H1 (cell line): Measurements from ENCODE around the gene SLC26A1. TPM values are rescaled to one million over a fixed set of nuclear protein-coding genes. Genes with fewer than 3 reads are reported as not detected.
A peak's percentile ranks its signal among the peaks of the same experiment; 100 is the strongest.

ENCODE experiments used
- CTCF ChIA-PET: fragments of 300-600 bp; sonication (Branson Sonifier 250); formaldehyde crosslinking; loops from one replicate; lab custom pipeline; 2021; ENCODE audit not compliant: partially characterized antibody; lab: Charles Lee
- POLR2A ChIA-PET: fragments of 300-600 bp; sonication (Branson Sonifier 250); formaldehyde crosslinking; loops from one replicate; lab custom pipeline; 2021; ENCODE audit warnings: inconsistent platforms; ENCODE audit not compliant: partially characterized antibody; lab: Charles Lee
- DNase-seq, 2 experiments: peaks; one replicate each; pipeline versions ENCODE4 v3.0.0 to v3.0.0-alpha.2; 2010 to 2022; ENCODE audit warnings: low spot score in 2 of 2, low read depth in 1 of 2, mixed read lengths in 1 of 2
- FAIRE-seq: peaks from 2 replicates; lab custom pipeline; 2011; peaks lifted over from hg19 to GRCh38; lab: Jason Lieb, UNC
- H2AFZ ChIP-seq: 2 replicates; pipeline ENCODE4 v1.8.1; 2012; ENCODE audit warnings: low read length, inconsistent platforms
- H2AK5ac ChIP-seq: 2 replicates; pipeline ENCODE4 v1.6.1; 2013; ENCODE audit warnings: low read depth, low read length
- H2BK120ac ChIP-seq: replicated peaks from 2 replicates; pipeline ENCODE3; 2013; ENCODE audit warnings: low read depth, low read length, inconsistent platforms
- H2BK12ac ChIP-seq: 2 replicates; pipeline ENCODE4 v1.6.1; 2013; ENCODE audit warnings: low read depth, low read length
- H2BK15ac ChIP-seq: 2 replicates; pipeline ENCODE4 v1.6.1; 2013; ENCODE audit warnings: low read length
- H2BK20ac ChIP-seq: 2 replicates; pipeline ENCODE4 v1.6.1; 2013; ENCODE audit warnings: low read length
- H2BK5ac ChIP-seq: 2 replicates; pipeline ENCODE4 v1.6.1; 2013; ENCODE audit warnings: low read depth, low read length
- H3K14ac ChIP-seq: 2 replicates; pipeline ENCODE4 v1.6.1; 2013; ENCODE audit warnings: inconsistent platforms; ENCODE audit not compliant: insufficient read length
- H3K18ac ChIP-seq: 2 replicates; pipeline ENCODE4 v1.6.1; 2013; ENCODE audit warnings: low read length; ENCODE audit errors: extremely low read depth
- H3K23ac ChIP-seq: 2 replicates; pipeline ENCODE4 v1.6.1; 2013; ENCODE audit warnings: inconsistent platforms; ENCODE audit not compliant: insufficient read length
- H3K23me2 ChIP-seq: 2 replicates; pipeline ENCODE4 v1.6.1; 2013; ENCODE audit warnings: low read depth, low read length
- H3K27ac ChIP-seq: 2 replicates; pipeline ENCODE4 v1.6.1; 2011; ENCODE audit warnings: low read depth, low read length, inconsistent platforms
- H3K27me3 ChIP-seq, 4 experiments: replicated peaks in 1 of 4; 1 replicate in 1 of 4; 2 replicates in 3 of 4; pipeline versions ENCODE4 v1.6.1 to v1.8.1; 2011 to 2013; ENCODE audit warnings: low read length in 3 of 4, mild to moderate bottlenecking in 3 of 4, inconsistent platforms in 2 of 4, mixed read lengths in 2 of 4, moderate library complexity in 1 of 4; ENCODE audit not compliant: control insufficient read depth in 3 of 4, insufficient read depth in 3 of 4; ENCODE audit errors: extremely low read depth in 1 of 4
- H3K36me3 ChIP-seq, 4 experiments: 2 replicates each; pipeline versions ENCODE4 v1.6.1 to v1.8.1; 2011 to 2013; ENCODE audit warnings: mild to moderate bottlenecking in 4 of 4, low read length in 3 of 4, moderate library complexity in 2 of 4, control low read depth in 1 of 4, inconsistent platforms in 1 of 4; ENCODE audit not compliant: insufficient read depth in 4 of 4, control insufficient read depth in 2 of 4
- H3K4ac ChIP-seq: replicated peaks from 2 replicates; pipeline ENCODE3; 2013; ENCODE audit warnings: low read length, low read depth, mixed read lengths, inconsistent platforms; ENCODE audit not compliant: insufficient read length
- H3K4me1 ChIP-seq, 4 experiments: replicated peaks in 1 of 4; 1 replicate in 1 of 4; 2 replicates in 3 of 4; pipeline versions ENCODE4 v1.6.1 to v1.8.1; 2011 to 2013; ENCODE audit warnings: low read length in 3 of 4, inconsistent platforms in 2 of 4, mixed read lengths in 1 of 4; ENCODE audit not compliant: insufficient read depth in 4 of 4, control insufficient read depth in 3 of 4
- H3K4me2 ChIP-seq, 2 experiments: 2 replicates each; pipeline versions ENCODE4 v1.6.1 to v1.8.1; 2011 to 2013; ENCODE audit warnings: low read depth in 2 of 2, low read length in 2 of 2, control low read depth in 1 of 2, inconsistent platforms in 1 of 2, mild to moderate bottlenecking in 1 of 2; ENCODE audit not compliant: insufficient read depth in 1 of 2
- H3K4me3 ChIP-seq, 4 experiments: fragments of 200-600, 300-600 bp in 1 of 4; sonication (generic), shearing (Covaris generic), sonication (Bioruptor Twin) in 1 of 4; 2 replicates each; pipeline versions ENCODE4 v1.5.1 to v1.8.1; 2011 to 2016; ENCODE audit warnings: low read length in 4 of 4, low read depth in 3 of 4, control low read depth in 2 of 4, inconsistent platforms in 2 of 4, mild to moderate bottlenecking in 2 of 4, mixed read lengths in 1 of 4, moderate library complexity in 1 of 4; ENCODE audit not compliant: insufficient read depth in 2 of 4; ENCODE audit errors: extremely low read depth in 1 of 4
- H3K56ac ChIP-seq: replicated peaks from 2 replicates; pipeline ENCODE3; 2013; ENCODE audit warnings: low read depth, mild to moderate bottlenecking, mixed read lengths, low read length, inconsistent platforms; ENCODE audit not compliant: insufficient read length
- H3K79me1 ChIP-seq: 2 replicates; pipeline ENCODE4 v1.6.1; 2013; ENCODE audit warnings: low read depth, low read length, control low read depth
- H3K79me2 ChIP-seq, 2 experiments: 2 replicates each; pipeline versions ENCODE4 v1.6.1 to v1.8.1; 2012 to 2013; ENCODE audit warnings: low read length in 2 of 2, mild to moderate bottlenecking in 2 of 2, inconsistent platforms in 1 of 2; ENCODE audit not compliant: insufficient read depth in 2 of 2, control insufficient read depth in 1 of 2
- H3K9ac ChIP-seq, 4 experiments: replicated peaks in 1 of 4; 1 replicate in 1 of 4; 2 replicates in 3 of 4; pipeline versions ENCODE4 v1.6.1 to v1.8.1; 2011 to 2013; ENCODE audit warnings: low read depth in 3 of 4, low read length in 3 of 4, control low read depth in 2 of 4, mild to moderate bottlenecking in 2 of 4, moderate library complexity in 2 of 4, inconsistent platforms in 1 of 4; ENCODE audit errors: extremely low read depth in 1 of 4
- H3K9me3 ChIP-seq, 2 experiments: 2 replicates each; pipeline versions ENCODE4 v1.6.1 to v1.8.1; 2012 to 2013; ENCODE audit warnings: mild to moderate bottlenecking in 2 of 2, moderate library complexity in 2 of 2, control low read depth in 1 of 2, inconsistent platforms in 1 of 2, low read depth in 1 of 2, low read length in 1 of 2, mixed read lengths in 1 of 2; ENCODE audit not compliant: insufficient read depth in 2 of 2
- H4K20me1 ChIP-seq, 2 experiments: replicated peaks in 1 of 2; 2 replicates each; pipeline versions ENCODE3 to v1.8.1; 2011 to 2013; ENCODE audit warnings: inconsistent platforms in 2 of 2, low read length in 2 of 2, mild to moderate bottlenecking in 1 of 2; ENCODE audit not compliant: insufficient read depth in 2 of 2, control insufficient read depth in 1 of 2
- H4K5ac ChIP-seq: 2 replicates; pipeline ENCODE4 v1.6.1; 2013; ENCODE audit warnings: low read length, low read depth, mixed read lengths, inconsistent platforms; ENCODE audit not compliant: insufficient read length
- H4K8ac ChIP-seq: 2 replicates; pipeline ENCODE4 v1.8.0; 2013; ENCODE audit warnings: mild to moderate bottlenecking, moderate library complexity, low read length, inconsistent platforms; ENCODE audit not compliant: insufficient read depth; ENCODE audit errors: extremely low read depth
- H4K91ac ChIP-seq: replicated peaks from 2 replicates; pipeline ENCODE3; 2013; ENCODE audit warnings: low read length, mixed read lengths, inconsistent platforms; ENCODE audit not compliant: insufficient read length
- JUND ChIP-seq: IDR thresholded peaks from 2 replicates; pipeline ENCODE4 v1.6.1; 2011; ENCODE audit warnings: mild to moderate bottlenecking, improper control_type of control experiment, low read length
- WGBS, 2 experiments: shearing (Covaris generic) in 1 of 2; methylation state at CpG; one replicate each; pipeline versions ENCODE4 v1.1.6 to v1.1.7; 2013 to 2015; ENCODE audit warnings: low lambda C conversion rate in 2 of 2, mixed read lengths in 2 of 2, inconsistent platforms in 1 of 2, low coverage in 1 of 2, missing lambda C conversion rate in 1 of 2; ENCODE audit not compliant: insufficient replicate concordance in 2 of 2, insufficient coverage in 1 of 2, insufficient read length in 1 of 2; ENCODE audit errors: extremely low coverage in 1 of 2, missing lambda C conversion rate in 1 of 2; 5-methylcytosine and 5-hydroxymethylcytosine counted together
- polyA plus RNA-seq, 7 experiments: library from polyadenylated mRNA; depleted of rRNA in 3 of 7; stranded (reverse) in 5 of 7; unstranded in 2 of 7; fragments of >200 nt in 5 of 7; fragments of 200-250 nt in 2 of 7; gene quantifications; 1 replicate in 5 of 7; 2 replicates in 1 of 7; 4 replicates in 1 of 7; pipeline versions ENCODE4 v1.2.1 to v1.2.3, GENCODE V29; 2011 to 2013; ENCODE audit warnings: missing spikeins in 2 of 7, mixed read lengths in 2 of 7
- total RNA-seq: library from RNA; stranded (reverse); fragmentation: NEBNext Ultra II Directional; extraction: Animal tissue kit (Norgen Biotek cat#: 25700); gene quantifications from 2 replicates; pipeline ENCODE4 v1.2.1, GENCODE V29; 2021

The SLC26A1 gene
- total and polyA plus RNA-seq, 2 of the 8 experiments (the other 6 are each of a cell fraction or from before 2014, with no cell fraction given): 0.11 TPM; not detected in 1

- Histone ChIP-seq H3K4me2 (no peak overlapping the region), H4K8ac (no peak overlapping the region)
These were observed 22.2 kb downstream of the SLC26A1 start for GRCh38 chr4:970854-971520.

More at GRCh38 chr4:970854-971520, 22.2 kb downstream of the SLC26A1 start:
- H3K79me1 ChIP-seq: no peaks in the 10 kb centered on the region
- H4K5ac ChIP-seq: no peak overlapping the region
- no peaks in the 10 kb centered on the region for H3K79me2 ChIP-seq
- H3K56ac ChIP-seq: no peak overlapping the region
- H3K9me3 ChIP-seq: peaks cover 5 to 11% of the 10 kb centered on the region in 2 experiments; a peak in 1 of 4 replicates
- H4K91ac ChIP-seq: no peak overlapping the region
- 89% methylated on average over 16 of the region's 17 CpGs; no CpG with 5 or more reads in 1 of the 2 experiments for WGBS, 2 experiments
- 0 out of 2 replicates have a peak overlapping the region, but pooled peaks have one; percentile 15 for H2AK5ac ChIP-seq
- H2BK20ac ChIP-seq: no peak overlapping the region
- no peak overlapping the region for H2BK15ac ChIP-seq
- no peak overlapping the region for H3K4me3 ChIP-seq
- CTCF ChIA-PET: interaction anchor here (0.9 to 1.1 kb wide), 2 partner anchors 16 to 45 kb away, joined by 3 to 4 read pairs; partner anchors contain the start of gene IDUA
- no peak overlapping the region for H2BK120ac ChIP-seq
- no peak for TF ChIP-seq JUND
- no peak overlapping the region for H3K9ac ChIP-seq
- POLR2A ChIA-PET: interaction anchor here (1.2 kb wide), 1 partner anchor 13 kb away, joined by 3 read pairs; no protein-coding TSS in a partner anchor
- no peak overlapping the region for H3K27ac ChIP-seq
- FAIRE-seq (no peak), DNase-seq (no peak)
- peaks cover 0 to 9% (median 4%) of the 10 kb centered on the region in 4 experiments; a peak in 3 of 7 replicates for H3K4me1 ChIP-seq
- no peak overlapping the region for H2AFZ ChIP-seq
- no peak overlapping the region for H3K4ac ChIP-seq
- H3K36me3 ChIP-seq: no peaks in the 10 kb centered on the region
- H2BK12ac ChIP-seq: peak overlapping the region; percentile 27; the same call in 1 of the 2 replicates
- H3K14ac ChIP-seq: no peak overlapping the region
- H4K20me1 ChIP-seq: peaks cover 6 to 19% of the 10 kb centered on the region in 2 experiments
- H3K18ac ChIP-seq: no peak overlapping the region
- H3K27me3 ChIP-seq: peaks cover 9 to 45% (median 35%) of the 10 kb centered on the region in 4 experiments; a peak in 6 of 7 replicates
- no peak overlapping the region for H3K23ac ChIP-seq
- H2BK5ac ChIP-seq: no peak overlapping the region
- H3K23me2 ChIP-seq: peaks cover 12% of the 10 kb centered on the region; the same call in 1 of the 2 replicates
